Measurements from ENCODE around the gene TMEM212. TPM values are rescaled to one million over a fixed set of nuclear protein-coding genes. Genes with fewer than 3 reads are reported as not detected.

TMEM212 gene
- total and polyA plus RNA-seq, 2 donors (not counting 1 experiment from before 2014, with no cell fraction given), result not detected

GRCh38 chr3:171875923-171876412 lies 32.8 kb downstream of the TMEM212 start:
- Mint-ChIP-seq H3K9me3 (ENCODE audit: insufficient read depth) (no peaks in the 10 kb centered on the region), H3K27ac (no peak overlapping the region), H3K4me3 (no peak overlapping the region), H3K27me3 (peaks cover 3% of the 10 kb centered on the region), H3K4me1 (no peaks in the 10 kb centered on the region)
- Histone ChIP-seq H3K9ac (ENCODE audit: low read length) (no peak overlapping the region), H3K79me2 (ENCODE audit: control insufficient read depth, insufficient read depth, low read length) (no peaks in the 10 kb centered on the region), H4K20me1 (ENCODE audit: control insufficient read depth, insufficient read depth, low read length, poor library complexity, severe bottlenecking) (no peaks in the 10 kb centered on the region), H2AFZ (ENCODE audit: insufficient read depth, low read depth, low read length, poor library complexity, severe bottlenecking) (no peak overlapping the region), H3K27ac (ENCODE audit: low read length in 2 of 2) (no peak overlapping the region), H3K36me3 (replicated peaks in 1 of 2; ENCODE audit: control extremely low read depth in 1 of 2, control insufficient read depth in 1 of 2, extremely low read depth in 1 of 2, insufficient read depth in 2 of 2, low read length in 1 of 2) (no peaks in the 10 kb centered on the region), H3K4me1 (ENCODE audit: control insufficient read depth in 2 of 2, insufficient read depth in 2 of 2, low read length in 2 of 2) (no peaks in the 10 kb centered on the region), H3K9me3 (ENCODE audit: control extremely low read depth in 1 of 3, control insufficient read depth in 2 of 3, insufficient read depth in 1 of 3, low read length in 2 of 3) (peaks cover 0 to 3% (median 0%) of the 10 kb centered on the region in 3 donors), H3K4me2 (replicated peaks; ENCODE audit: low read depth, low read length, poor library complexity, severe bottlenecking) (no peak overlapping the region), H3K4me3 (ENCODE audit: control extremely low read depth in 1 of 5, extremely low read depth in 1 of 5, insufficient read depth in 1 of 5, low read depth in 2 of 5, low read length in 4 of 5) (no peak overlapping the region), H3K27me3 (replicated peaks in 1 of 4; ENCODE audit: control extremely low read depth in 1 of 4, control insufficient read depth in 3 of 4, insufficient read depth in 4 of 4, low read length in 3 of 4) (no peaks in the 10 kb centered on the region)
- POLR2A ChIA-PET, result no interaction called here
- no peak for DNase-seq
- no peak for TF ChIP-seq CTCF (IDR thresholded peaks at IDR 0.05)
- no peak for TF ChIP-seq EZH2 (IDR thresholded peaks at IDR 0.05; ENCODE audit: borderline replicate concordance, insufficient read depth, low read depth, low read length, poor library complexity, severe bottlenecking)
- ATAC-seq (ENCODE audit: low read depth), result no peak
- CTCF ChIA-PET, result no interaction called here
- 83% methylated on average over 4 of the region's 4 CpGs for WGBS (ENCODE audit: insufficient coverage)
- intact Hi-C loops (cut with micrococcal nuclease), result no loop called here

- Histone ChIP-seq H2AFZ (ENCODE audit: insufficient read depth, low read depth, low read length, poor library complexity, severe bottlenecking) (no peak overlapping the region), H3K9ac (ENCODE audit: low read length) (no peak overlapping the region), H3K79me2 (ENCODE audit: control insufficient read depth, insufficient read depth, low read length) (no peaks in the 10 kb centered on the region), H3K27ac (ENCODE audit: low read length in 2 of 2) (no peak overlapping the region), H3K9me3 (ENCODE audit: control extremely low read depth in 1 of 3, control insufficient read depth in 2 of 3, insufficient read depth in 1 of 3, low read length in 2 of 3) (peaks cover 0 to 3% (median 0%) of the 10 kb centered on the region in 3 donors), H3K4me3 (ENCODE audit: control extremely low read depth in 1 of 5, extremely low read depth in 1 of 5, insufficient read depth in 1 of 5, low read depth in 2 of 5, low read length in 4 of 5) (no peak overlapping the region), H4K20me1 (ENCODE audit: control insufficient read depth, insufficient read depth, low read length, poor library complexity, severe bottlenecking) (no peaks in the 10 kb centered on the region), H3K4me2 (replicated peaks; ENCODE audit: low read depth, low read length, poor library complexity, severe bottlenecking) (no peak overlapping the region), H3K27me3 (replicated peaks in 1 of 4; ENCODE audit: control extremely low read depth in 1 of 4, control insufficient read depth in 3 of 4, insufficient read depth in 4 of 4, low read length in 3 of 4) (no peaks in the 10 kb centered on the region), H3K36me3 (replicated peaks in 1 of 2; ENCODE audit: control extremely low read depth in 1 of 2, control insufficient read depth in 1 of 2, extremely low read depth in 1 of 2, insufficient read depth in 2 of 2, low read length in 1 of 2) (no peaks in the 10 kb centered on the region), H3K4me1 (ENCODE audit: control insufficient read depth in 2 of 2, insufficient read depth in 2 of 2, low read length in 2 of 2) (no peaks in the 10 kb centered on the region)
- TF ChIP-seq EZH2 (IDR thresholded peaks at IDR 0.05; ENCODE audit: borderline replicate concordance, insufficient read depth, low read depth, low read length, poor library complexity, severe bottlenecking) (no peak), CTCF (IDR thresholded peaks at IDR 0.05) (no peak)
- H3K27me3 Mint-ChIP-seq, result peaks cover 3% of the 10 kb centered on the region
- H3K4me3 Mint-ChIP-seq, result no peak overlapping the region
- ChIA-PET CTCF (no interaction called here), POLR2A (no interaction called here)
- no peak for ATAC-seq (ENCODE audit: low read depth)
- H3K4me1 Mint-ChIP-seq, result no peaks in the 10 kb centered on the region
- no CpG with 5 or more reads among the region's 5 CpGs for WGBS (ENCODE audit: insufficient coverage)
- intact Hi-C loops (cut with micrococcal nuclease), result no loop called here
- no peak overlapping the region for H3K27ac Mint-ChIP-seq
- no peak for DNase-seq
- H3K9me3 Mint-ChIP-seq (ENCODE audit: insufficient read depth), result no peaks in the 10 kb centered on the region
Measured at GRCh38 chr3:171876680-171877147, 33.6 kb downstream of the TMEM212 start.
